K562 (cell line): ENCODE data around the gene UCHL5. TPM values are rescaled to one million over a fixed set of nuclear protein-coding genes. Genes with fewer than 3 reads are reported as not detected.

ENCODE experiments used
- ARID2 ChIP-seq: fragments of 450-650 bp; IDR thresholded peaks from 2 replicates; pipeline ENCODE4 v1.6.1; 2017; ENCODE audit warnings: antibody characterized with exemption, mild to moderate bottlenecking
- BCL6 ChIP-seq: fragments of 250-450 bp; sonication (Bioruptor Pico); IDR thresholded peaks from 2 replicates; pipeline ENCODE4 v1.4.0; 2020
- CBX8 ChIP-seq: fragments of 200-600 bp; sonication (generic); IDR thresholded peaks from 2 replicates; pipeline ENCODE4 v1.6.1; 2012; ENCODE audit warnings: borderline replicate concordance, mixed run types, low read depth, mild to moderate bottlenecking, moderate library complexity, mixed read lengths, low read length, control low read depth, inconsistent platforms; ENCODE audit not compliant: poor library complexity, severe bottlenecking; ENCODE audit errors: extremely low read depth
- CEBPB ChIP-seq: fragments of 450-650 bp; IDR thresholded peaks from 2 replicates; pipeline ENCODE4 v1.6.1; 2016; ENCODE audit warnings: missing genetic modification characterization, missing compliant biosample characterization
- CSDE1 ChIP-seq, 2 experiments: fragments of 450-650 bp; IDR thresholded peaks; 2 replicates each; pipeline ENCODE4 v1.6.1; 2016; ENCODE audit warnings: mild to moderate bottlenecking in 1 of 2
- EGR1 ChIP-seq: fragments of 450-650 bp; conservative IDR thresholded peaks from 2 replicates; pipeline ENCODE4 v1.6.1; 2017; ENCODE audit warnings: mild to moderate bottlenecking
- EHMT2 ChIP-seq: fragments of 450-650 bp; IDR thresholded peaks from 2 replicates; pipeline ENCODE4 v1.6.1; 2018; ENCODE audit warnings: antibody characterized with exemption
- GABPB1 ChIP-seq: sonication (generic); formaldehyde crosslinking; IDR thresholded peaks from 2 replicates; pipeline ENCODE4 v1.8.0; 2022; ENCODE audit warnings: mild to moderate bottlenecking, missing genetic modification reagents
- KAT2B ChIP-seq: IDR thresholded peaks from one replicate; pipeline ENCODE4 v1.6.1; 2012; ENCODE audit warnings: low read depth, mild to moderate bottlenecking, control low read depth, inconsistent platforms, low read length, moderate library complexity
- KLF16 ChIP-seq: IDR thresholded peaks from 2 replicates; pipeline ENCODE4 v1.6.1; 2016; ENCODE audit warnings: antibody characterized with exemption
- MAZ ChIP-seq, 2 experiments: fragments of 450-650 bp in 1 of 2; sonication (generic) in 1 of 2; formaldehyde crosslinking; IDR thresholded peaks in 1 of 2; conservative IDR thresholded peaks in 1 of 2; 2 replicates each; pipeline versions ENCODE4 v1.4.0 to v1.5.0; 2020; ENCODE audit warnings: mild to moderate bottlenecking in 1 of 2, missing genetic modification reagents in 1 of 2
- MCM5 ChIP-seq: fragments of 450-650 bp; IDR thresholded peaks from 2 replicates; pipeline ENCODE4 v1.6.1; 2016; ENCODE audit warnings: low read depth
- NCOA4 ChIP-seq: fragments of 450-650 bp; IDR thresholded peaks from 2 replicates; pipeline ENCODE4 v1.6.1; 2018; ENCODE audit warnings: mild to moderate bottlenecking; ENCODE audit not compliant: partially characterized antibody
- PBX2 ChIP-seq, 2 experiments: IDR thresholded peaks in 1 of 2; conservative IDR thresholded peaks in 1 of 2; 2 replicates each; pipeline ENCODE4 v1.6.1; 2016; ENCODE audit warnings: low read depth in 2 of 2, mild to moderate bottlenecking in 1 of 2, missing compliant biosample characterization in 1 of 2, missing genetic modification characterization in 1 of 2, moderate library complexity in 1 of 2
- PTBP1 ChIP-seq: fragments of 200-400 bp; formaldehyde crosslinking; IDR thresholded peaks from 2 replicates; pipeline ENCODE4 v1.6.1; 2017; ENCODE audit warnings: low read depth, low read length
- PYGO2 ChIP-seq: fragments of 450-650 bp; IDR thresholded peaks from 2 replicates; pipeline ENCODE4 v1.6.1; 2016; ENCODE audit warnings: mild to moderate bottlenecking, missing genetic modification characterization, moderate library complexity, missing compliant biosample characterization
- RBM25 ChIP-seq: fragments of 200-400 bp; formaldehyde crosslinking; IDR thresholded peaks from 2 replicates; pipeline ENCODE4 v1.6.1; 2018; ENCODE audit warnings: low read length, low read depth, moderate library complexity; ENCODE audit not compliant: severe bottlenecking
- RFX1 ChIP-seq: fragments of 450-650 bp; IDR thresholded peaks from 2 replicates; pipeline ENCODE4 v1.6.1; 2016; ENCODE audit warnings: mild to moderate bottlenecking, moderate library complexity
- RFX5 ChIP-seq: IDR thresholded peaks from 2 replicates; pipeline ENCODE4 v1.6.1; 2011; ENCODE audit warnings: low read depth, mild to moderate bottlenecking, improper control_type of control experiment, low read length
- SMAD2 ChIP-seq: fragments of 150-350 bp; IDR thresholded peaks from 2 replicates; pipeline ENCODE4 v1.6.1; 2014; ENCODE audit warnings: low read depth, mild to moderate bottlenecking, low read length
- YBX1 ChIP-seq: fragments of 450-650 bp; IDR thresholded peaks from 2 replicates; pipeline ENCODE4 v1.7.1; 2016; ENCODE audit warnings: mild to moderate bottlenecking
- ZNF146 ChIP-seq: IDR thresholded peaks from one replicate; pipeline ENCODE4 v1.6.1; 2018; ENCODE audit warnings: missing compliant biosample characterization; ENCODE audit not compliant: unreplicated experiment
- ZNF232 ChIP-seq: sonication (generic); formaldehyde crosslinking; IDR thresholded peaks from 2 replicates; pipeline ENCODE4 v1.8.0; 2022; ENCODE audit warnings: mild to moderate bottlenecking, missing genetic modification reagents
- ZNF24 ChIP-seq: fragments of 450-650 bp; IDR thresholded peaks from 2 replicates; pipeline ENCODE4 v1.6.1; 2016
- ZNF263 ChIP-seq: sonication (generic); formaldehyde crosslinking; IDR thresholded peaks from 2 replicates; pipeline ENCODE4 v1.8.0; 2022; ENCODE audit warnings: mild to moderate bottlenecking, missing genetic modification reagents, borderline replicate concordance
- ZNF696 ChIP-seq: fragments of 250-450 bp; sonication (Bioruptor Pico); conservative IDR thresholded peaks from 2 replicates; pipeline ENCODE4 v1.4.0; 2020; ENCODE audit warnings: mild to moderate bottlenecking, moderate library complexity
- ZNF717 ChIP-seq: fragments of 250-450 bp; sonication (Bioruptor Pico); IDR thresholded peaks from 2 replicates; pipeline ENCODE4 v1.5.0; 2021
- polyA plus RNA-seq, 8 experiments: library from polyadenylated mRNA; depleted of rRNA in 4 of 8; stranded (reverse) in 5 of 8; unstranded in 3 of 8; fragments of >200 nt; fragmentation: Nextera tagmentation in 2 of 8; fragmentation: Illumina TruSeq in 1 of 8; extraction: Ambion mirVana in 2 of 8; extraction: Trizol in 1 of 8; gene quantifications; 2 replicates each; pipeline versions ENCODE4 v1.2.1 to v1.2.3, GENCODE V29; 2011 to 2014; ENCODE audit warnings: inconsistent platforms in 1 of 8, missing spikeins in 1 of 8
- total RNA-seq, 7 experiments: library from RNA; depleted of rRNA in 6 of 7; stranded (reverse); fragments of >200 nt in 6 of 7; fragmentation: Illumina TruSeq in 2 of 7; extraction: Trizol in 2 of 7; gene quantifications; 2 replicates each; pipeline versions ENCODE4 v1.2.1 to v1.2.3, GENCODE V29; 2011 to 2021; ENCODE audit warnings: low replicate concordance in 1 of 7
- TF ChIP-seq, protein P1 (sequence below): fragments of 450-650 bp; formaldehyde crosslinking; IDR thresholded peaks from 2 replicates; pipeline ENCODE4 v1.4.0; 2020; ENCODE audit warnings: mild to moderate bottlenecking, moderate library complexity

Gene UCHL5
- total and polyA plus RNA-seq, 9 of the 15 experiments (the other 6 are each of a cell fraction or from before 2014, with no cell fraction given): 61.0 to 206 (median 122) TPM

- TF ChIP-seq CBX8: no peak
- TF ChIP-seq, protein P1, sequence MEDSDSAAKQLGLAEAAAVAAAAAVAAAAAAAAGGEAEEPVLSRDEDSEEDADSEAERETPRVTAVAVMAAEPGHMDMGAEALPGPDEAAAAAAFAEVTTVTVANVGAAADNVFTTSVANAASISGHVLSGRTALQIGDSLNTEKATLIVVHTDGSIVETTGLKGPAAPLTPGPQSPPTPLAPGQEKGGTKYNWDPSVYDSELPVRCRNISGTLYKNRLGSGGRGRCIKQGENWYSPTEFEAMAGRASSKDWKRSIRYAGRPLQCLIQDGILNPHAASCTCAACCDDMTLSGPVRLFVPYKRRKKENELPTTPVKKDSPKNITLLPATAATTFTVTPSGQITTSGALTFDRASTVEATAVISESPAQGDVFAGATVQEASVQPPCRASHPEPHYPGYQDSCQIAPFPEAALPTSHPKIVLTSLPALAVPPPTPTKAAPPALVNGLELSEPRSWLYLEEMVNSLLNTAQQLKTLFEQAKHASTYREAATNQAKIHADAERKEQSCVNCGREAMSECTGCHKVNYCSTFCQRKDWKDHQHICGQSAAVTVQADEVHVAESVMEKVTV (CRISPR knock-in tag): no peak
- TF ChIP-seq KLF16: peak; percentile 92
- TF ChIP-seq RBM25: no peak
- no peak for TF ChIP-seq RFX1
- no peak for TF ChIP-seq RFX5
- no peak for TF ChIP-seq PYGO2 (tag)
- TF ChIP-seq CEBPB (tag): peak; percentile 76
- no peak for TF ChIP-seq ZNF24
- no peak; the same call in 1 of the 2 replicates for TF ChIP-seq ZNF263 (CRISPR knock-in tag)
- no peak for TF ChIP-seq BCL6 (CRISPR knock-in tag)
- TF ChIP-seq EHMT2: peak; percentile 91
- TF ChIP-seq KAT2B: no peak
- TF ChIP-seq ZNF146 (CRISPR knock-in tag): no peak
- peak; percentile 87 for TF ChIP-seq NCOA4
- no peak for TF ChIP-seq ZNF232 (CRISPR knock-in tag)
- no peak for TF ChIP-seq MCM5
- no peak for TF ChIP-seq PTBP1
- 0 out of 4 replicates have a peak, but pooled peaks of 1 of the 2 experiments have one; percentile 33 for TF ChIP-seq CSDE1 (IDR thresholded peaks at IDR 0.05)
- TF ChIP-seq EGR1: peak; percentile 72
- TF ChIP-seq YBX1: no peak
- TF ChIP-seq ZNF696 (CRISPR knock-in tag): no peak
- TF ChIP-seq GABPB1 (CRISPR knock-in tag): no peak
- peak in 1 of 2 experiments; percentile 24; a peak in 1 of 4 replicates for TF ChIP-seq MAZ (CRISPR knock-in tag; conservative IDR thresholded peaks at IDR 0.05 in 1 of 2, IDR thresholded peaks at IDR 0.05 in 1 of 2)
- peak; percentile 42; the same call in 1 of the 2 replicates for TF ChIP-seq ARID2
- TF ChIP-seq SMAD2: no peak
- TF ChIP-seq PBX2 (CRISPR knock-in tag; IDR thresholded peaks at IDR 0.05; ENCODE audit: low read depth): no peak
- TF ChIP-seq PBX2 (tag; conservative IDR thresholded peaks at IDR 0.05; ENCODE audit: low read depth): peak; percentile 54; the same call in 1 of the 2 replicates
- TF ChIP-seq ZNF717: no peak
These were observed 72.9 kb downstream of the UCHL5 start (continued) for GRCh38 chr1:192986110-192986747.
